Neural cell (in vitro differentiated cells): ENCODE measurements around the gene TRIP6. TPM values are rescaled to one million over a fixed set of nuclear protein-coding genes. Genes with fewer than 3 reads are reported as not detected.

Experiments
- H2AFZ ChIP-seq: fragments of 200-600, 300-800 bp; sonication (generic), shearing (Covaris generic); 2 replicates; pipeline ENCODE4 v1.6.0; 2014; ENCODE audit warnings: low read depth, mild to moderate bottlenecking, antibody characterized with exemption, low read length, moderate library complexity
- H3F3A ChIP-seq: fragments of 200-600 bp; shearing (Covaris generic); 2 replicates; pipeline ENCODE4 v1.6.1; 2016; ENCODE audit warnings: mild to moderate bottlenecking, moderate library complexity, mixed read lengths, antibody characterized with exemption, low read length; ENCODE audit not compliant: insufficient read depth, poor library complexity, severe bottlenecking
- H3K27ac ChIP-seq: fragments of 200-600, 300-800 bp; sonication (generic), shearing (Covaris generic); 2 replicates; pipeline ENCODE4 v1.5.1; 2014; ENCODE audit warnings: mild to moderate bottlenecking, low read length, moderate library complexity
- H3K27me3 ChIP-seq: fragments of 300-800, 200-600 bp; sonication (generic), shearing (Covaris generic); 2 replicates; pipeline ENCODE4 v1.6.0; 2014; ENCODE audit warnings: mild to moderate bottlenecking, low read depth, low read length, moderate library complexity; ENCODE audit not compliant: insufficient read depth
- H3K36me3 ChIP-seq: fragments of 300-800, 200-600 bp; sonication (generic), shearing (Covaris generic); 2 replicates; pipeline ENCODE4 v1.5.1; 2014; ENCODE audit warnings: mild to moderate bottlenecking, antibody characterized with exemption, low read length, moderate library complexity; ENCODE audit not compliant: insufficient read depth
- H3K4me2 ChIP-seq: fragments of 300-800, 200-600 bp; sonication (generic), shearing (Covaris generic); 2 replicates; pipeline ENCODE4 v1.6.0; 2014; ENCODE audit warnings: mild to moderate bottlenecking, low read length
- H3K4me3 ChIP-seq: fragments of 300-800, 200-600 bp; sonication (generic), shearing (Covaris generic); 2 replicates; pipeline ENCODE4 v1.5.1; 2014; ENCODE audit warnings: mild to moderate bottlenecking, low read length, moderate library complexity
- H3K79me2 ChIP-seq: fragments of 200-600 bp; shearing (Covaris generic); replicated peaks from 2 replicates; pipeline ENCODE4 v1.6.0; 2014; ENCODE audit warnings: mild to moderate bottlenecking, low read length, moderate library complexity; ENCODE audit not compliant: insufficient read depth
- H3K9ac ChIP-seq: fragments of 300-800, 200-600 bp; sonication (generic), shearing (Covaris generic); 2 replicates; pipeline ENCODE4 v1.6.1; 2016; ENCODE audit warnings: mild to moderate bottlenecking, low read length, mixed read lengths
- H3K9me2 ChIP-seq: fragments of 200-600 bp; shearing (Covaris generic); 2 replicates; pipeline ENCODE4 v1.6.1; 2016; ENCODE audit warnings: mild to moderate bottlenecking, low read length, mixed read lengths; ENCODE audit not compliant: insufficient read depth
- H3K9me3 ChIP-seq: fragments of 200-600, 300-800 bp; sonication (generic), shearing (Covaris generic); 2 replicates; pipeline ENCODE4 v1.6.1; 2016; ENCODE audit warnings: mild to moderate bottlenecking, mixed run types, low read length, moderate library complexity, mixed read lengths
- H4K20me1 ChIP-seq: fragments of 200-600 bp; shearing (Covaris generic); 2 replicates; pipeline ENCODE4 v1.6.1; 2016; ENCODE audit warnings: mild to moderate bottlenecking, mixed run types; ENCODE audit not compliant: insufficient read depth
- CTCF ChIP-seq: fragments of 450-650 bp; IDR thresholded peaks from 2 replicates; pipeline ENCODE4 v1.5.1; 2014; ENCODE audit warnings: antibody characterized with exemption, mild to moderate bottlenecking, moderate library complexity; ENCODE audit not compliant: poor library complexity, severe bottlenecking
- EP300 ChIP-seq: fragments of 450-650 bp; conservative IDR thresholded peaks from 2 replicates; pipeline ENCODE4 v1.6.1; 2014; ENCODE audit warnings: antibody characterized with exemption, mild to moderate bottlenecking, moderate library complexity; ENCODE audit not compliant: poor library complexity, severe bottlenecking
- EZH2 ChIP-seq: fragments of 200-600, 300-800 bp; shearing (Covaris generic), sonication (generic); IDR thresholded peaks from 2 replicates; pipeline ENCODE4 v1.6.1; 2014; ENCODE audit warnings: antibody characterized with exemption, low read length, borderline replicate concordance, mild to moderate bottlenecking; ENCODE audit not compliant: insufficient read depth, poor library complexity, severe bottlenecking
- MXI1 ChIP-seq: fragments of 450-650 bp; conservative IDR thresholded peaks from 2 replicates; pipeline ENCODE4 v1.6.1; 2014; ENCODE audit warnings: antibody characterized with exemption, mild to moderate bottlenecking; ENCODE audit not compliant: poor library complexity, severe bottlenecking
- POLR2AphosphoS5 ChIP-seq: IDR thresholded peaks from 2 replicates; pipeline ENCODE4 v1.6.1; 2012
- RAD21 ChIP-seq: fragments of 450-650 bp; conservative IDR thresholded peaks from 2 replicates; pipeline ENCODE4 v1.6.1; 2014; ENCODE audit warnings: antibody characterized with exemption, mild to moderate bottlenecking, moderate library complexity
- REST ChIP-seq: IDR thresholded peaks from 2 replicates; pipeline ENCODE4 v1.6.1; 2012; ENCODE audit warnings: borderline replicate concordance
- SMC3 ChIP-seq: fragments of 450-650 bp; conservative IDR thresholded peaks from 2 replicates; pipeline ENCODE4 v1.6.1; 2014; ENCODE audit warnings: antibody characterized with exemption, mild to moderate bottlenecking, moderate library complexity; ENCODE audit not compliant: poor library complexity
- TAF1 ChIP-seq: IDR thresholded peaks from 2 replicates; pipeline ENCODE4 v1.6.1; 2012; ENCODE audit warnings: low read depth
- polyA plus RNA-seq: library from polyadenylated mRNA; depleted of rRNA; stranded (reverse); fragments of >200 nt; gene quantifications from 2 replicates; pipeline ENCODE4 v1.2.3, GENCODE V29; 2014

The TRIP6 gene
- polyA plus RNA-seq, 1 donor from 2014 or later: 2.1 TPM

GRCh38 chr7:100818825-100819224, 48.4 kb upstream of the TRIP6 start:
- H3K27me3 ChIP-seq: no peaks in the 10 kb centered on the region
- no peaks in the 10 kb centered on the region for H3K79me2 ChIP-seq
- H3K4me2 ChIP-seq: no peak overlapping the region
- no peaks in the 10 kb centered on the region for H3F3A ChIP-seq
- H3K4me3 ChIP-seq: no peak overlapping the region
- H3K27ac ChIP-seq: no peak overlapping the region
- H3K9me2 ChIP-seq: no peaks in the 10 kb centered on the region
- no peak overlapping the region for H2AFZ ChIP-seq
- H4K20me1 ChIP-seq: no peaks in the 10 kb centered on the region
- TF ChIP-seq REST (no peak), RAD21 (no peak), POLR2AphosphoS5 (no peak), MXI1 (no peak), EP300 (no peak), EZH2 (no peak), SMC3 (no peak), CTCF (no peak), TAF1 (no peak)
- H3K9ac ChIP-seq: no peak overlapping the region
- no peaks in the 10 kb centered on the region for H3K36me3 ChIP-seq
- H3K9me3 ChIP-seq: no peaks in the 10 kb centered on the region

GRCh38 chr7:100819586-100819985, 47.6 kb upstream of the TRIP6 start:
- Histone ChIP-seq H3K27ac (no peak overlapping the region), H3K9me2 (no peaks in the 10 kb centered on the region), H3K79me2 (no peaks in the 10 kb centered on the region), H3K9ac (no peak overlapping the region), H2AFZ (no peak overlapping the region), H3K36me3 (no peaks in the 10 kb centered on the region), H4K20me1 (no peaks in the 10 kb centered on the region), H3K9me3 (no peaks in the 10 kb centered on the region), H3K27me3 (no peaks in the 10 kb centered on the region), H3F3A (no peaks in the 10 kb centered on the region), H3K4me3 (no peak overlapping the region), H3K4me2 (no peak overlapping the region)
- TF ChIP-seq POLR2AphosphoS5 (no peak), EP300 (no peak), REST (no peak), MXI1 (no peak), EZH2 (no peak), CTCF (no peak), SMC3 (no peak), TAF1 (no peak), RAD21 (no peak)
